ENCODE measurements around the gene TMEM53. TPM values are rescaled to one million over a fixed set of nuclear protein-coding genes. Genes with fewer than 3 reads are reported as not detected.

TMEM53 gene
- 8.5 TPM for total RNA-seq

DNA sequence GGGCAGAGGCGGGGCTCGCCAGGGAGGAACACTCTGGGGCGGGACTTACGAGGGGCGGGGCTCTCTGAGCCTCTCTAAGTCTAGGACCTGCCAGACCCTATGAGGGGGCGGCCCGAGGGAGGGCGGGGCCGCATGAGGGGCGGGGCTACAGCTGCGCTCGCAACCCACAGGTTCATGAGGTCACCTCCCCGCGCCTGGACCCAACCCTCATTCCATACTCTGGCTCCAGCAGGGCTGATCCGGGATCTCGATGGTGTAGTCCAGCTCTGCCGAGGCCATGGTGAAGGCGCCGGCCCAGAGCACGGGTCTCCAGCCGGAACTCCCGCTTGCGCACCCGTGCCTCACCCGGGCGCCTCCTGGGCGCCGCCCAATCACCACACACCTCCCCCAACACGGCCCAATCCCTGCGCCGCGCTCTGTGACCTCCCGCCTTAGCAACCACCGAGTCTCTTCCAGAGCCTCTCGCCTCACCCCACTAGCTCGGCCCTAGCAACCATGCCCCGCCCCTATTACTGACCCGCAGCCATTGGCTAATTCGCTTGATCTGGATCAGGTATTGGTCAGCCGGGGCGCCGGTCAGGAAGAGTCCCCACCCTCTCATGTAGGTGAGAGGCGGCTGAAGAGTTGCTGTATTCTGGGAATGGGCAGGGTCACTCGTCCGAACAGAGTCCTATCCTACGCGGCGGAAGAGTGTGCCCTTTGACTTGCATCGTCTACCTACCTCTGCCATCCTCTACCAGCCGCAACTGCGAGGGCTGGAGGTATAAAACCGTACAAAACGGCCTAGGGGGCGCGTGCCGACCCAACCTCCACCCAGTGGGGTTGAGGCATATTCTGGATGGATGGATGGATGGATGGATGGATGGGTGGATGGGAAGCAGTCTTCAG, at the start of gene TMEM53, which contains the start of gene ARMH1:
Gene TMEM53 (minus strand): TSS at position 369 of the 888 bp plus-strand sequence. CDS start 90 bp downstream, at position 279.
Gene ARMH1 (plus strand): TSS at position 602 of the 888 bp plus-strand sequence. CDS start 14,984 bp downstream, outside the sequence.

Small RNAs within 50 kb of the gene (small RNA-seq; reads per million reads assigned to genes)
- gene RNU5F-1: 3.8 reads per million, percentile 91 among the genes with 10 or more reads in this experiment

Other genes starting within 250 kb of the TMEM53 start
- gene ARMH1, start 233 bp upstream of the TMEM53 start, total RNA-seq: 5.8 TPM
- not detected for gene RNU5D-1, start 56.7 kb upstream of the TMEM53 start, total RNA-seq
- 6.5 TPM for gene KIF2C, start 65.4 kb upstream of the TMEM53 start, total RNA-seq
- gene RPS8, start 101.1 kb upstream of the TMEM53 start, total RNA-seq: 1,149 TPM
- 1.2 TPM for gene BEST4, start 113.7 kb upstream of the TMEM53 start, total RNA-seq
- 11.5 TPM for gene PLK3, start 125.9 kb upstream of the TMEM53 start, total RNA-seq
- not detected for gene DYNLT4, start 132.9 kb upstream of the TMEM53 start, total RNA-seq
- gene BTBD19, start 134.0 kb upstream of the TMEM53 start, total RNA-seq: 1.8 TPM
- 1.2 TPM for gene PTCH2, start 168.8 kb upstream of the TMEM53 start, total RNA-seq